ENCODE results near the gene SMYD2.
"Not testable (repeated sequence)": the region's sequence is repeated elsewhere in the genome, so short reads cannot be mapped to it uniquely, and the experiment has no call there.

SMYD2 gene

DNA sequence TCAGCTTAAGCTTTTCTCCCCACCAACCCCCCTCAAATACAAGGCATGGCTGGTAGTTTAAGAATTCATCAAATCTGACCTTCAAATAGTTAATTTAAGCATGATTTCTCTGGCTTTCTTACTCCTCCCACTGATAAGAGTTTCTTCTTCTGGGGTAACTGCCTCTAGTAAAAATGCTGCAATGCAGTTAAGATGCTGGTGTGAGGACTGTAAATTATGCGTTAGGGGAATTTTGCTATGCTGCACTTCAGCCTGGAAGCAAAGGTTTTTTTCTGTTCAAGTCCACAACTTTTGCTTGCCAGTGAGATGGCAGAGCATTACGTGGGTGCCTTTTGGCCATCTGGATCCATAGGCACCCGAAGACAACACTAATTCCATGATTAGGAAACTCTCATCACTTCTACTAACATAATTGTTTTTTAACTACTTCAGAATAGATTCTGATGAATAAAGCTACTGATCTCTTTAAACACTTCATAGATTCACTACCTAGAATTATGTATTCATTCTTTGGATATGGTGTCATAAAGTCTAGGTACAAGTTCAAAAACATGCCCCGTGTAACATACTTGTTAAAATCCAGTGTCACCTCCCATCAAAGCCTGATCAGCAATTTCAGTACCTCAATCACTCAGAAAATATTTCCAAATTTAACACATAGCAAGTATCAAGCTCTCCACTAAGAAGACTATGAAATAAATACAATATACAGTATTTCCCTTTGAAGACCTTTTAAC, 8.8 kb upstream of the SMYD2 start:
- DNase-seq, result no peak

- DNase-seq, result no peak
Observed at GRCh38 chr1:214272964-214273533, 7.9 kb upstream of the SMYD2 start.

DNA sequence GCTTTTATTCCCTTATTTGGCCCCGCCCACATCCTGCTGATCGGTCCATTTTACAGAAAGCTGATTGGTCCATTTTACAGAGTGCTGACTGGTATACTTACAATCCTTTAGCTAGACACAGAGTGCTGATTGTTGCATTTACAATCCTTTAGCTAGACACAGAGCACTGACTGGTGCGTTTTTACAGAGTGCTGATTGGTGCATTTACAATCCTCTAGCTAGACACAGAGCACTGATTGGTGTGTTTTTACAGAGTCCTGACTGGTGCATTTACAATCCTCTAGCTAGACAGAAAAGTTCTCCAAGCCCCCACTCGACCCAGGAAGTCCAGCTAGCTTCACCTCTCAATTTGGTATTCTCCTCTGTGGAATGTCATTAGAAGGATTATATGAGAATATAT, 5.3 kb upstream of the SMYD2 start:
- DNase-seq, result not testable (repeated sequence)

DNA sequence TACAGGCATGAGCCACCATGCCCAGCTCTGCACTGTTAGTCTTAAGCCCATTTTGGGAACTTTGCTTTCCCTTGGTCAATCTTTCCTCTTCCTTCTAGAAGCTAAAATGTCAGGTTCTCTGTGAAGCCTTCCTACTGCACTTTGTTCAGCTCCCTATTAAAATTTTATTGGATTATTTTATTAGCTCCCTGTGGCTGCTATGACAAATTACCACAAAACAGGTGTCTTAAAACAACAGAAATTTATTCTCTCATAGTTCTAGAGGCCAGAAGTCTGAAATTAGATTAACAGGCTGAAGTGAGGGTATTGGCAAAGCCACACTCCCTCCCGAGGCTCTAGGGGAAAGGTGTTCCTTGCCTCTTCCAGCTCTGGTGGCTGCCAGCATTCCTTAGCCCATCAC, 4.2 kb upstream of the SMYD2 start:
- no peak for DNase-seq

DNA sequence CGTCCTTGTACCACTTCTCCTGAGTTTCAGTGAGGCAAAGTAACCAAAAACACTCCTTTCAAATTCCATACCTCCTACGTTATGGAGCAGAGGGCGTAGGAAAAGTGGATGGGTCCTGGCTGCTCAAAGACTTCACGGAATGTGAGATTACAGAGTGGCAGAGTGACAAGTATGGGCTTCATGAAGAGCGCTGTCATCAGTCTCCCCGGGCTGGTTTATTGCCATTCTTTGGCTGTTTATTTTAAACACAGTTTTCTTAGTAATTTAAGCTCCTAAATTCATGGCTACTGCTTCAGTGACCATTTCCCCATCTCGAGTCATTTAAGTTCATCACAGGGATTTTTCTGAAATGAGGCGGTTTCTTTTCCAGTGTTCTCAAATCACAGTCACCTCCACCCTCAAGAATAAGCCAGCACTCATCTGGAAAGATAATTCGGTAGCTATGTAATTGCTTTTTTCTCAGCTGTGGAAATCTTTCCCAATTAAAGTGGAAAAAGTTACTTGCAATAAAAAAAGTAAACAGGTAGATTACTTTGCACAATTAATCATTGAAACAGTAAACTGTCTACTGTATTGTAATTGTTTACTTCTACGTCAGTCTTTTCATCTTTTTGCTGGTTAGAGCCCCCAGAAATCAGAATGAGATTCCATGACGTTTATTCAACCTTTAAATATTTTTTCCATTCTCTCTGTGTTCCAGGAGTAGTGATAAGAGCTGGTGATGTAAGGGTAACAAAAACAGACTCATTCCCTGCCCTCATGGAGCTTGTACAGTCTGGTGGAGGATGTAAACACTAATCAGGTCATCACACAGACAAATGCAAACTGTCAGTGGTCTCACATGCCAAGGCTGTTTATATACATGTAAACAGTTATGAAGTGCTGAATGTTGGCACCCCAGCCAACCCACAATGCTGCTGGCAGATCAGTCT, 3.0 kb upstream of the SMYD2 start:
- no peak for DNase-seq

- DNase-seq, result no peak
Observed at GRCh38 chr1:214280386-214281020, 456 bp upstream of the SMYD2 start.

- no peak for DNase-seq
Observed at GRCh38 chr1:214281720-214282629, 1.0 kb downstream of the SMYD2 start.

- no peak for DNase-seq
Observed at GRCh38 chr1:214282630-214283242, 1.8 kb downstream of the SMYD2 start.

- DNase-seq, result no peak
Observed at GRCh38 chr1:214285610-214286440, 4.9 kb downstream of the SMYD2 start.

DNA sequence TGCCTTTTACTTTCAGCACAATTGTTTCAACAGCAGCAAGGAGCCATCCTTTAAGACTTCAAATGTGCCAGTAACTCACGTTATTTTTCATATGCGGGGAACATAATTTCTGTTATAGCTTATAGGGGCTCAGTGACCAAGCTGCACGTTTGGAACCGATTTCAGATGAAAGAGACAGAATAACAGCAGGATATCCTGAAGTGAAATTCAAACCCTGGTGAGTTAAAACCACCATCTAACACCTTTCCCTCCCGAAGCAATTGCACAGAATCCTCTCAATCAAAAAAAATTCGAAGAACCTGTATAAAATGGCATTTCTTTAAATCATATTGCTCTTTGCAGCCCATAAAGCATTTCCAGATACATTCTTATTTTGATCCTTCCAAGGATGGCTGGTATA, 6.9 kb downstream of the SMYD2 start:
- DNase-seq, result no peak

GRCh38 chr1:214289574-214290272, 8.8 kb downstream of the SMYD2 start:
- no peak for DNase-seq

DNA sequence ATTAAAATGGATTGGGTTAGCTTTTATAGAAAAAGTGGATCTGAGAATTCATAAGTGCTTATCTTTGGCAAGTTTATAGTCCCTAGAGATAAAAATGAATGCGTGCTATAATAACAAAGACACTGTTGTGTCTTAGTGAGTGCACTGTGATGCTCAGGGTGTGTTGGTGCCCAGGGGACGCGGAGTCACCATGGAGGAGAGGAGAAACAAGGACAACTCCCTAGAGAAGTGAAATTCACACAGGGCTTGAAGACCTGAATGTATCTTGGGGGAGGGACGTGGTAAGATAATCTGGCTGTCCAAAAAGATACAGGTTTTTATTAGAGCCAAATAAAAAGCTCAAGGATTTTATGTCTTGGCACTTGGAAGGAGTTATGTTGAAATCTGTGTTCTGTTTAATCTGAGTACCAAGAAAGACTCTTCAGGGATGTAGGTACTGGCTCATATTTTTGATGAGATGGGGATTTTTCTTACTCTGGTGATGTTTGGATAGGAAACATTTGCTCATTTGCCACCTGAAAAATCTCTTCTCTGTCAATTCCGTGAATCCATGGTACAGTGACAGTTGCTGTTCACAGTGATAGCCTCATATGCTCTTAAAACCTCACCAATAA, 9.6 kb downstream of the SMYD2 start:
- no peak for DNase-seq

GRCh38 chr1:214292322-214292721, 11.4 kb downstream of the SMYD2 start:
- DNase-seq, result no peak

DNA sequence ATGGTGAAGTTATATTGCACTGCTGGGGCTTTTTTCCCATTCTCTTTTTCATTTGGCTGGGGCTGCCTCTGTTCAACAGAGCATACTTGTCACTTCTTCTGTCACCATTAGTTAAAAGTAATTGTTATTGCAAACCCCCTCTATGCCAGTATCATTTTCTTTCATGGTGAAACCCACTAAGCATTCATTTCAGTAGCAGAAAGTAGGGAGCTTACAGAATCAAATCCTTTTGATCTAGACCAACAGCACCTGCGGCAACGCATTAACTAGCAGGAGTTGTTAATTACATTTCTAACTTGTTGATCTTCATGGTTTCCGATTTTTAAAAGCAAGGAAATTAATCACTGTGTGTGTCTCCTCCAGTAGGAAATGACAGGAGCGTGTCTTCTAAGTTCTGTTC, 15.0 kb downstream of the SMYD2 start:
- no peak for DNase-seq

GRCh38 chr1:214296860-214297745, 16.1 kb downstream of the SMYD2 start:
- DNase-seq, result no peak

GRCh38 chr1:214300149-214300780, 19.3 kb downstream of the SMYD2 start:
- no peak for DNase-seq

DNA sequence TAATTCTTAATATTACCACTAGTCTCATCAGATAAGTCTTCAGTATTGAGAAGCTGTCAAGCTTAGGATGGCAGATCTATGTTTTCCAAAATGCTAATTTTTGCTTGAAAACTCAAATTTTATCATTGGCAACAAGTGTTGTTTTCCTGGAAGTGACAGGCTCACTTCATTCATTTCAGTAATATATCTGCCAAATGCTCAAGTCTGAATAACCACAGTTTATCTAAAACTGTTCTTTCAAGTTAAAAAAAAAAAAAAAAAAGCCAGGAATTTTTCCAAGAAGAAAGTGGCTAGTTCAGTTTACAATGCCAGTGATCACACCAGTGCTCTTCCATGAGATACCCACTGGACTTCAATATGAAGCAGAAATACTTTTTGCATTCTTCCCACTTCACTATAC, 20.6 kb downstream of the SMYD2 start:
- DNase-seq, result no peak
